Endodermal cell (in vitro differentiated cells): ENCODE measurements around the gene AKAP6. TPM values are rescaled to one million over a fixed set of nuclear protein-coding genes. Genes with fewer than 3 reads are reported as not detected.

Source experiments
- DNase-seq: peaks from one replicate; pipeline ENCODE4 v3.0.0-alpha.2; 2017
- H3K27ac ChIP-seq: 2 replicates; pipeline ENCODE4 v1.5.1; 2013; ENCODE audit warnings: mild to moderate bottlenecking, low read depth, low read length, moderate library complexity
- H3K27me3 ChIP-seq: 2 replicates; pipeline ENCODE4 v1.6.1; 2013; ENCODE audit warnings: mild to moderate bottlenecking, low read length, moderate library complexity; ENCODE audit not compliant: insufficient read depth, control insufficient read depth, poor library complexity, severe bottlenecking
- H3K36me3 ChIP-seq: 2 replicates; pipeline ENCODE4 v1.7.0; 2013; ENCODE audit warnings: mild to moderate bottlenecking, low read length, moderate library complexity; ENCODE audit not compliant: control insufficient read depth, insufficient read depth
- H3K4me1 ChIP-seq: one replicate; pipeline ENCODE4 v1.7.0; 2013; ENCODE audit warnings: low read length; ENCODE audit not compliant: control insufficient read depth, insufficient read depth
- H3K4me3 ChIP-seq: 2 replicates; pipeline ENCODE4 v1.5.1; 2013; ENCODE audit warnings: mild to moderate bottlenecking, low read length, moderate library complexity
- H3K9ac ChIP-seq: 2 replicates; pipeline ENCODE4 v1.6.1; 2013; ENCODE audit warnings: mild to moderate bottlenecking, low read length, moderate library complexity; ENCODE audit not compliant: poor library complexity, severe bottlenecking; ENCODE audit errors: extremely low read depth
- H3K9me3 ChIP-seq: 2 replicates; pipeline ENCODE4 v1.6.1; 2013; ENCODE audit warnings: mild to moderate bottlenecking, low read length, moderate library complexity; ENCODE audit not compliant: control insufficient read depth
- H3K27ac Mint-ChIP-seq: 2 replicates; pipeline ENCODE4 v1.8.0; 2020; ENCODE audit warnings: mixed read lengths
- H3K27me3 Mint-ChIP-seq: 2 replicates; pipeline ENCODE4 v1.8.0; 2021; ENCODE audit warnings: mild to moderate bottlenecking, mixed read lengths; ENCODE audit not compliant: insufficient read depth
- H3K36me3 Mint-ChIP-seq: 2 replicates; pipeline ENCODE4 v1.8.0; 2020; ENCODE audit warnings: low read depth, mixed read lengths
- H3K4me1 Mint-ChIP-seq: 2 replicates; pipeline ENCODE4 v1.8.0; 2020; ENCODE audit warnings: mixed read lengths
- H3K4me3 Mint-ChIP-seq: 2 replicates; pipeline ENCODE4 v1.8.0; 2020; ENCODE audit warnings: mild to moderate bottlenecking, moderate library complexity, mixed read lengths
- H3K9me3 Mint-ChIP-seq: 2 replicates; pipeline ENCODE4 v1.8.0; 2020; ENCODE audit warnings: mild to moderate bottlenecking, mixed read lengths
- WGBS, 2 experiments: methylation state at CpG; one replicate each; pipeline versions ENCODE4 v1.1.5 to v1.1.7; 2013; ENCODE audit warnings: missing lambda C conversion rate in 2 of 2, mixed read lengths in 1 of 2; ENCODE audit not compliant: insufficient coverage in 1 of 2, insufficient read length in 1 of 2; 5-methylcytosine and 5-hydroxymethylcytosine counted together
- total RNA-seq, 2 donors: library from RNA; stranded (reverse); fragmentation: NEBNext Ultra II Directional in 1 of 2; extraction: Animal tissue kit (Norgen Biotek cat#: 25700) in 1 of 2; gene quantifications; 2 replicates in 1 of 2; 3 replicates in 1 of 2; pipeline ENCODE4 v1.2.1, GENCODE V29; 2021
- TF ChIP-seq, protein P1 (sequence below): fragments of 200-600 bp; sonication (generic); conservative IDR thresholded peaks from 2 replicates; pipeline ENCODE4 v1.5.0; 2021; ENCODE audit warnings: antibody characterized with exemption, mild to moderate bottlenecking

The AKAP6 gene
- total RNA-seq, 2 donors from 2014 or later, result 4.3 to 5.0 TPM

DNA sequence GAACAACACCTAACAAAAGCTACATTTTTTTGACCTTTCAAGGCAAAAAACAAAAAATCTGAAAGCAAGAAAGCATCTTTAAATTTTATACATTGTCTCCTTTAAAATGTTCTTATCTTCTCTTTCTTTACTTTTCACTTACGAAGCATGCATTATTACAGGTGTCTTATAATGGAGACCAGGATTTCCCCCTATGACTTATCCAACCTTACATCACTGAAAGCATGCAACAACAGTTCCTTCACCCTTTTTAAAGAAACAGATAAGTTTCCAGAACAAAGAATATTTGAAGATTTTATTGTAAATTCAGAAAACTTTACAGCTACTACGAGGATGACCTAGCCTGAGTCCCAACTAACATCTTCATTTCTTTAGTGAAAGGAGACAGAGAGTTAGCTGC is 277.2 kb downstream of the AKAP6 start:
- H3K9me3 Mint-ChIP-seq, result no peaks in the 10 kb centered on the region
- TF ChIP-seq, protein P1, sequence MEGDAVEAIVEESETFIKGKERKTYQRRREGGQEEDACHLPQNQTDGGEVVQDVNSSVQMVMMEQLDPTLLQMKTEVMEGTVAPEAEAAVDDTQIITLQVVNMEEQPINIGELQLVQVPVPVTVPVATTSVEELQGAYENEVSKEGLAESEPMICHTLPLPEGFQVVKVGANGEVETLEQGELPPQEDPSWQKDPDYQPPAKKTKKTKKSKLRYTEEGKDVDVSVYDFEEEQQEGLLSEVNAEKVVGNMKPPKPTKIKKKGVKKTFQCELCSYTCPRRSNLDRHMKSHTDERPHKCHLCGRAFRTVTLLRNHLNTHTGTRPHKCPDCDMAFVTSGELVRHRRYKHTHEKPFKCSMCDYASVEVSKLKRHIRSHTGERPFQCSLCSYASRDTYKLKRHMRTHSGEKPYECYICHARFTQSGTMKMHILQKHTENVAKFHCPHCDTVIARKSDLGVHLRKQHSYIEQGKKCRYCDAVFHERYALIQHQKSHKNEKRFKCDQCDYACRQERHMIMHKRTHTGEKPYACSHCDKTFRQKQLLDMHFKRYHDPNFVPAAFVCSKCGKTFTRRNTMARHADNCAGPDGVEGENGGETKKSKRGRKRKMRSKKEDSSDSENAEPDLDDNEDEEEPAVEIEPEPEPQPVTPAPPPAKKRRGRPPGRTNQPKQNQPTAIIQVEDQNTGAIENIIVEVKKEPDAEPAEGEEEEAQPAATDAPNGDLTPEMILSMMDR, result no peak
- WGBS, 2 experiments, result 78 to 83% methylated on average over 1 to 2 of the region's 2 CpGs
- no peak overlapping the region for H3K27ac Mint-ChIP-seq
- Histone ChIP-seq H3K4me3 (no peak overlapping the region), H3K9ac (no peak overlapping the region), H3K4me1 (peaks cover 7% of the 10 kb centered on the region), H3K9me3 (no peaks in the 10 kb centered on the region), H3K36me3 (no peaks in the 10 kb centered on the region), H3K27me3 (no peaks in the 10 kb centered on the region), H3K27ac (no peak overlapping the region)
- no peaks in the 10 kb centered on the region for H3K36me3 Mint-ChIP-seq
- no peak for DNase-seq
- H3K4me1 Mint-ChIP-seq, result no peaks in the 10 kb centered on the region
- no peak overlapping the region for H3K4me3 Mint-ChIP-seq
- no peaks in the 10 kb centered on the region for H3K27me3 Mint-ChIP-seq

DNA sequence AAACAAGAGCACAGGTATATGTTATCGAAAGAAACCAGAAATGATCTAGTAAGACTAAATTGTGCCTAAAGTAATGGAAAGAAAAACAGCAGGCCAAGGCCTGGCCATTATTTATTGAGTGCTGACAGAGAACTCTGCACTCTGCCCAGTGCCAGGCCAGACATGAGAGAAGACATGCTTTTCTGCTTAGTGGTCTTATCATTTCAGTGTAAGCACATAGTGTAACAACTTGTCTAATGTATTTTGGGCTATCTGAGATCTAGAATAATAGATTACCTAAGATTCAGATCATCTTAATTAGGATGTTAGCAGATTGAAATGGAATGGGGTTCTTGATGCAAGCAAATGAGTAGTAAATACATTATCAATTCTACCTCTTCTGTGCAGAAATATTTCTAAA is 278.3 kb downstream of the AKAP6 start:
- Histone ChIP-seq H3K4me3 (no peak overlapping the region), H3K36me3 (no peaks in the 10 kb centered on the region), H3K27ac (no peak overlapping the region), H3K9ac (no peak overlapping the region), H3K4me1 (peaks cover 7% of the 10 kb centered on the region), H3K9me3 (no peaks in the 10 kb centered on the region), H3K27me3 (no peaks in the 10 kb centered on the region)
- Mint-ChIP-seq H3K27me3 (no peaks in the 10 kb centered on the region), H3K36me3 (no peaks in the 10 kb centered on the region), H3K9me3 (no peaks in the 10 kb centered on the region), H3K4me1 (no peaks in the 10 kb centered on the region), H3K27ac (no peak overlapping the region), H3K4me3 (no peak overlapping the region)
- DNase-seq, result no peak
- TF ChIP-seq, protein P1, result no peak
- WGBS, 2 experiments, result 88 to 89% methylated on average over 1 of the region's 1 CpG

GRCh38 chr14:32608857-32609256 is 279.8 kb downstream of the AKAP6 start:
- Histone ChIP-seq H3K9me3 (no peaks in the 10 kb centered on the region), H3K27ac (no peak overlapping the region), H3K4me3 (no peak overlapping the region), H3K4me1 (peaks cover 7% of the 10 kb centered on the region), H3K27me3 (no peaks in the 10 kb centered on the region), H3K36me3 (no peaks in the 10 kb centered on the region), H3K9ac (no peak overlapping the region)
- H3K4me1 Mint-ChIP-seq, result no peaks in the 10 kb centered on the region
- DNase-seq, result peak; percentile 52
- H3K27ac Mint-ChIP-seq, result no peak overlapping the region
- no peaks in the 10 kb centered on the region for H3K9me3 Mint-ChIP-seq
- TF ChIP-seq, protein P1, result no peak
- 78% methylated on average over 1 of the region's 1 CpG; no CpG with 5 or more reads in 1 of the 2 experiments for WGBS, 2 experiments
- no peak overlapping the region for H3K4me3 Mint-ChIP-seq
- H3K27me3 Mint-ChIP-seq, result no peaks in the 10 kb centered on the region
- no peaks in the 10 kb centered on the region for H3K36me3 Mint-ChIP-seq
